Measurements from ENCODE around the gene PHF24.

Gene PHF24

GRCh38 chr9:34962546-34962945 lies 4.5 kb downstream of the PHF24 start:
- H3K9me3 ChIP-seq (ENCODE audit: severe bottlenecking), result no peaks in the 10 kb centered on the region
- no peak overlapping the region for H3K4me3 ChIP-seq (ENCODE audit: low read depth, low read length)
- no peak for TF ChIP-seq CTCF (IDR thresholded peaks at IDR 0.05; ENCODE audit: low read depth, low read length)
- no peaks in the 10 kb centered on the region for H3K36me3 ChIP-seq
- DNase-seq, result no peak
- H3K27ac ChIP-seq, result no peak overlapping the region
- H3K27me3 ChIP-seq (ENCODE audit: insufficient read depth, low read depth, severe bottlenecking), result peaks cover 3% of the 10 kb centered on the region

GRCh38 chr9:34963552-34963951 lies 5.5 kb downstream of the PHF24 start:
- no peak overlapping the region for H3K27ac ChIP-seq
- no peak for TF ChIP-seq CTCF (IDR thresholded peaks at IDR 0.05; ENCODE audit: low read depth, low read length)
- H3K27me3 ChIP-seq (ENCODE audit: insufficient read depth, low read depth, severe bottlenecking), result no peaks in the 10 kb centered on the region
- H3K4me3 ChIP-seq (ENCODE audit: low read depth, low read length), result no peak overlapping the region
- H3K36me3 ChIP-seq, result no peaks in the 10 kb centered on the region
- no peaks in the 10 kb centered on the region for H3K9me3 ChIP-seq (ENCODE audit: severe bottlenecking)
- no peak for DNase-seq

- no peak for TF ChIP-seq CTCF (IDR thresholded peaks at IDR 0.05; ENCODE audit: low read depth, low read length)
- H3K27ac ChIP-seq, result no peak overlapping the region
- H3K36me3 ChIP-seq, result no peaks in the 10 kb centered on the region
- H3K4me3 ChIP-seq (ENCODE audit: low read depth, low read length), result no peak overlapping the region
- no peaks in the 10 kb centered on the region for H3K27me3 ChIP-seq (ENCODE audit: insufficient read depth, low read depth, severe bottlenecking)
- DNase-seq, result no peak
- no peaks in the 10 kb centered on the region for H3K9me3 ChIP-seq (ENCODE audit: severe bottlenecking)
Observed at GRCh38 chr9:34964458-34964857, 6.4 kb downstream of the PHF24 start.

- no peaks in the 10 kb centered on the region for H3K9me3 ChIP-seq (ENCODE audit: severe bottlenecking)
- TF ChIP-seq CTCF (IDR thresholded peaks at IDR 0.05; ENCODE audit: low read depth, low read length), result no peak
- no peak for DNase-seq
- no peaks in the 10 kb centered on the region for H3K27me3 ChIP-seq (ENCODE audit: insufficient read depth, low read depth, severe bottlenecking)
- H3K4me3 ChIP-seq (ENCODE audit: low read depth, low read length), result no peak overlapping the region
- no peak overlapping the region for H3K27ac ChIP-seq
- H3K36me3 ChIP-seq, result no peaks in the 10 kb centered on the region
Observed at GRCh38 chr9:34971146-34971811, 13.2 kb downstream of the PHF24 start.

- Histone ChIP-seq H3K27me3 (ENCODE audit: insufficient read depth, low read depth, severe bottlenecking) (no peaks in the 10 kb centered on the region), H3K36me3 (no peaks in the 10 kb centered on the region), H3K9me3 (ENCODE audit: severe bottlenecking) (no peaks in the 10 kb centered on the region), H3K27ac (no peak overlapping the region), H3K4me3 (ENCODE audit: low read depth, low read length) (no peak overlapping the region)
- no peak for DNase-seq
- TF ChIP-seq CTCF (IDR thresholded peaks at IDR 0.05; ENCODE audit: low read depth, low read length), result no peak
Observed at GRCh38 chr9:34974664-34975063, 16.6 kb downstream of the PHF24 start.

- TF ChIP-seq CTCF (IDR thresholded peaks at IDR 0.05; ENCODE audit: low read depth, low read length), result no peak
- H3K27me3 ChIP-seq (ENCODE audit: insufficient read depth, low read depth, severe bottlenecking), result no peaks in the 10 kb centered on the region
- DNase-seq, result no peak
- no peak overlapping the region for H3K4me3 ChIP-seq (ENCODE audit: low read depth, low read length)
- H3K9me3 ChIP-seq (ENCODE audit: severe bottlenecking), result no peaks in the 10 kb centered on the region
- H3K36me3 ChIP-seq, result no peaks in the 10 kb centered on the region
- no peak overlapping the region for H3K27ac ChIP-seq
Observed at GRCh38 chr9:34976441-34976840, 18.4 kb downstream of the PHF24 start.
